RCC 7860 (cell line): Measurements from ENCODE around the gene PIWIL1.

ENCODE experiments used
- DNase-seq: peaks from one replicate; pipeline ENCODE4 v3.0.0-alpha.2; 2015; ENCODE audit warnings: low spot score
- FAIRE-seq: peaks from 2 replicates; lab custom pipeline; 2012; peaks lifted over from hg19 to GRCh38; lab: Jason Lieb, UNC

The PIWIL1 gene

DNA sequence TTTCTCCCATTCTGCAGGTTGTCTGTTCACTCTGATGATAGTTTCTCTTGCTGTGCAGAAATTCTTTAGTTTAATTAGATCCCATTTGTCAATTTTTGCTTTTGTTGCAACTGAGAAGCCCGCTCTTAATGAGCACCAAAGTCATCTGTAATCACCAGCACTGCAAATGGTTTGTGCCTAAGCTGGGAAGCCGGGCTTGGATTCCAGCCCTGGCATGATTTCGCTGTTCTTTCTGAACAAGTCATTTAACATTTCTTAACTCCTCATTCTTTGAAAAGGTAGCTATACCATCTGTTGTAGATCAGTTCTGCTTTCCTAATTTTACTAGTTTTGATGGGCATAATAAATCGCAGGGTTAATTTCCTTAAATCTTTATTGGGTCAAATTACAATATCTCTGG lies 32.1 kb downstream of the PIWIL1 start:
- FAIRE-seq (no peak), DNase-seq (no peak)

DNA sequence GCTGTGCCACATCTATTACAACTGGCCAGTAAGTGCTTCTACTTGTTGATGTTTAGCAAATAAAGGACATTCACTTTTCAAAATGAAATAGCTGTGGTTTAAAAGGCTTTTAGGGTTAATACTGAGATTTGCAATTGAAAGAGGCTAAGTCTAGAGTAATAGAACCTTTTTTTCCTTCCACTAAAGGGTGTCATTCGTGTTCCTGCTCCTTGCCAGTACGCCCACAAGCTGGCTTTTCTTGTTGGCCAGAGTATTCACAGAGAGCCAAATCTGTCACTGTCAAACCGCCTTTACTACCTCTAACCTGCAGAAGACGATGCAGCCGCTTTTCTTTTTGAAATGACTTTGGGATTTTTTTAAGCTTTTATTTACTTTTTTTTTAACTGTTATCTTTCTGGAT lies 33.6 kb downstream of the PIWIL1 start:
- no peak for FAIRE-seq
- DNase-seq, result no peak

DNA sequence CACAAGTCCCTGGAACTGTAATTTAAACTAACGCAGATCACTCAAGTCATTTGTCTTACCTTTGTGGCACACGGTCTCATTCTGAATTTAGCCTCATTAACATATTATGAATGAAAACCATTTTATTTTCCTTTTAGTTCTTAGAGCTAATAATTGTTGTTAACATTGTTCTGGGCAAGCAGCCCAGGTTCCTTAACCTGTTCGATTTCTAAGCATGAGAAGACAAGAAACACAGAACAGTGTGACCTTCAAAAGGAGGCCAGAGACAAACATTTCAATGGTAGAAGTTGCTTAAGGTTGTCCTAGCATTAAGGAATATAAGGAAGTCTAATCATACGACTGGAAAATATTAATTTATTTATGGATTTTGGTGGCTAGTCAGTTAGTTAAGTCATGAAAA lies 35.2 kb downstream of the PIWIL1 start:
- no peak for FAIRE-seq
- no peak for DNase-seq

DNA sequence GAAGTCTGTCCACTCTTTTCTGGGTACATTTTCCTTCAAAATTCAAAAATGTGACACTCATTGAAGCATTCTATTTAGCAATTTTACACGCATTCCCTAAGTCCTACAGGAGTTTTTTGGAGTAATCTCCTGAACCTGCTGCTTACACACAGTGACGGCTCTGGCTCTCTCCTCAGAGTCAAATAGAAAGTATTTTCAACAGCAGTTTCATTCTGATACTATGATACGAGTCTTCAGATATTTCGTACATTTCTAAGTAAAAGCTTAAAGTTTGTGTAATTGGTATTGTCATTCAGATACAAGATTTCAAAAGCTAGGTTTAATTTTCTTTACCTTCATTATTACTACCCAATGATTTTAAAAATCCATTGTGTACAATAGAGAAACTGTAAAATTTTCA lies 36.4 kb downstream of the PIWIL1 start:
- no peak for FAIRE-seq

DNA sequence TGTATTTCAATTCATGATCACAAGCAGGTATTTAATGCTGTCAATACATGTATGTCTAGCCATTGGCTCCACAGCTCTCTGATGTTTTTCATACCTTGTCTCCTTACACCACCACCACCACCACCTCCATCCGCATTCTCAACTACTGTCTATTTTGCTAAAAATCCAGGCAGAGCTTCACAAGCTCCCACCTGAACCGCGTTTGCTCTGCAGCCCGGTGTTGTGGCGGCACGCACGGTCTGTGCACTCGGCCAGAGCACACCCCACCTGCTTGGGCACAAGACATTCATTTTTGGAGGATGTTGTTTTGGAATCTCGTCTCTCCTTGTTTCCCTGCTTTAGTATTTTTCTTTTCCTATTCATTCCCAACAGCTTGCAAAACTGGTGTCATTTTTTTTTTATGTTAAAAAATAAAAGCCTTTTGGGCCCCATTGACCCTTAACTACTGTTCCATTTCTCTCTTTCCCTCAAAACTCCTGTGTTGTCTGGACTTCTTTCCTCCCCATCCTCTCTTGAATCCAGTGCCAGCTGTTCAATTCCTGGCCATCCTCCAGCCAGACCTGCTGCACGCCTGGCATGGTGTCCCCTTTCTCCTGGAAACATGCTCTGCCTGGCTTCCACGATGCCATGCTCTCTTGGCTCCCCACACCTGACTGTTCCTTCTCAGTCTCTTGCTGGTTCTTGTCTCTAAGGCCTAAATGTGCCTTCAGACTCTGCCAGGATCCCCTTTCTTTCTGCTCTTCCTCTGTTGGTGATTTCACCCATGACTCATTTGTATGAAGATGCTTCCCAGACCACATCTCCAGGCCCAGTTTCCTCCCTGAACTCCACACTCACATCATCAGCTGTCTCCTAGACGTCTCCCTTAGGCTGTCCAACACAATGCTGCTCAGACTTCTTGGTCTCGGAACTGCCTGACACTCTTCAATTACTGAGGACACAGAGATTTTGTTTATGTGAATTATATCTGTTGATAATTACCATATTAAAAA lies 37.9 kb downstream of the PIWIL1 start:
- no peak for DNase-seq
- no peak for FAIRE-seq

More for the DNA sequence above, 36.4 kb downstream of the PIWIL1 start:
- no peak for DNase-seq

DNA sequence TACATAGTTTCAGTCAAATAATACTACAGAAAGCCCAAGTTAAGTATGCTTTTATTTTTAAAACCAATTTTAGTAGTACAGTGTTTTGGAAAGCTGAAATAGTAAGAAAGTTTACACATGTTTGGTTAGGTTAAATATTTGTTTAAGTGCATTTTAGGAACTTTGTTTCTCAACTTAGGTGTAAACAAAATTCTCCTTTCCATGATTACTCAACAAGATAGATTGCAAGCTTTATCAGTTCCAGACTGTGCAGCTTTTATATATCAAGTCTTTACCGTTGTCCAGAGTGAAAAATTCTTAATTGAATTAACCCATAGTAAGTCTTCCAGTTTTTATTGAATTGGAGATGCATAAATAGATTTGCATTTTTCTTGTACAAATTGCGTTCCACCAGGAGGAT lies 45.1 kb downstream of the PIWIL1 start:
- DNase-seq, result no peak
- FAIRE-seq, result no peak

DNA sequence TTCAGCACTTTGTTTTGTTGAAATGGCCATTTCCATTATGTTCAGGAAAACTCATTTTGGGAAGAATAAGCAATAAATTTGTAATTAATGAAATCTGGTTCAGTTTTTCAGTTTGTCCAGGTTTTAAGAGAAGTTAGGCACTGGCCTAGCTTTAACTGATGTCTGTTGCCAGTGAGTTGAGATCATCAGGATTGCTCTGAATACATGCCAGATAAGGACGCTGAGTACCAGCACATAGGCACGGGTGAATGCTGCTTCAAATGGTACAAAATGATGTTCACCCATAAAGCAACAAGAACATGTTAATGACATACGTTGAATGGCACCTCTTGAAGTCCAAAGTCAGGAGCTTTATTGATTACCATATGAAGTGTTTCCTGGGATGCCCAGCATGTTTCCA lies 46.5 kb downstream of the PIWIL1 start:
- DNase-seq, result no peak
- no peak for FAIRE-seq

DNA sequence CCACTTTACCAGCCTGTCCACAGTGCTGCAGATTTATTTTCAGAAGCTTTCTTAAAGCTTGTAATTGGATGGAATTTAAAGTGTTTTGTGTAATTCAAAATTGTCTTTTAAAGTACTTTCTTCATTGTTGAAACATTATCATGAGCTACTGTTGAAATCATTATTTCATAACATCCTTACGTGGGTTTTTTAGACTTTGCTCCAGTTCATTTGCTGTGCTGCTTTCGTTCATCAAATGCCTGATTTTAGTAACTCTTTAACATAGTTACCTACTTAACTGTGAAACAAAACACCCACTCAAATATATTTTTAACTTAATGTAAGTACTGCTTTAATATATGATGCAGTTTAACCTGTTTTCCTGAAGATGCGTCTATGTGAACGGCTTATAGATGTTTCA lies 47.5 kb downstream of the PIWIL1 start:
- FAIRE-seq, result no peak
- no peak for DNase-seq

DNA sequence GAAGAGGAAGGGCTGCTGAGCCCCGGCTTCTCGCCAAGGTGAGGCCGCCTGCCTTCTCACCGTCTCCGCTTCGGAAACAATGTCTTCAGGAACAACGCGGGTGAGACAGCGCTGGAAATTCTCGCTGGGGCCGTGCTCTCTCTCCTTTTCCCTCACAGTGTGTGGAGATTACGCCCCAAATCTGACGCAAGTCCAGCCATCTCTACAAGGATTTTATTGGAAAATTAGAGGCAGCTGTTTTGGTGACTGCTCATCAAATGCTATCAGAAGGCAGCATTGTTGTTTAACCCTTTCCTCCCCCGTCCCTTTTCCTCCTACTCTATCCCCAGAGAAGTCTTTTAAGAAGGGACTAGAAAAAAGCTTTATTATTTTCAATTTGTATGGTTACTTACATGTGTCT lies 53.5 kb downstream of the PIWIL1 start:
- DNase-seq (no peak), FAIRE-seq (no peak)

DNA sequence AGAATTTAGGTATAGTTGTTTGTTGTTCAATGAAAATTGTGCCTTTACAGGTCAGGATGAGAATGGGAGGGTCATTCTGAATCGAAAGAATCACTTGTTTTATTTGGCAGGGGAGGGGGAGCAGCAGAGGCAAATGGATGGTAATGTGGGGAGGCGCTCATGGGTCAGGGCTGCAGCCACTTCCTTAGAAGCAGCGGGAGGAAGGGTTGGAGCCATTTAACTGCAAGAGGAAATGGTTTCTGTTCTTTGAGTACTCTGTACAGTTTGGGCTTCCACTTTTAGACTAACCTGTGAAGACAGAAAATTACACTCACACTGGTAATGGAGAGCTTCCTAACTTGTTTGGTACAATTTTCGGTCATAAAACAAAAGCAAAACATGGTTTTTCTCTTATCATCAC lies 57.2 kb downstream of the PIWIL1 start:
- DNase-seq (no peak), FAIRE-seq (no peak)

DNA sequence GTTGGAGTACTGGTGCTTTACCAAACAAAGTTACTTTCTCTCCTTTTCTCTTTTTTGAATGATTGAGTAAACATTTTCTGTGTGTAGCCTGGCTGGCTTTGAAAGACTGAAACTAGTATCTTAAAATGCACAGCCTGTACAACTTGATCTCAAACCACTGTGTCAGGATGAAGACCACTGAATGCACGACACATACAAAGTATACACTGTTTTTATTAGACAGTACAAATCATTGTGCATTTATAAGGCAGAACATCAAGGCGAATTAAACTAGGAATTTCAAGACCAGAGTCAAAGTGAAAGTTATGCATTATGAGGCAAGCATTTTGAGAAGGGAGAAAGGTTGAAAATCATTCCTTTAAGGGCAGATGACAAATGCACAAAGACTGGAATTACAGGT lies 59.0 kb downstream of the PIWIL1 start:
- DNase-seq (no peak), FAIRE-seq (no peak)

DNA sequence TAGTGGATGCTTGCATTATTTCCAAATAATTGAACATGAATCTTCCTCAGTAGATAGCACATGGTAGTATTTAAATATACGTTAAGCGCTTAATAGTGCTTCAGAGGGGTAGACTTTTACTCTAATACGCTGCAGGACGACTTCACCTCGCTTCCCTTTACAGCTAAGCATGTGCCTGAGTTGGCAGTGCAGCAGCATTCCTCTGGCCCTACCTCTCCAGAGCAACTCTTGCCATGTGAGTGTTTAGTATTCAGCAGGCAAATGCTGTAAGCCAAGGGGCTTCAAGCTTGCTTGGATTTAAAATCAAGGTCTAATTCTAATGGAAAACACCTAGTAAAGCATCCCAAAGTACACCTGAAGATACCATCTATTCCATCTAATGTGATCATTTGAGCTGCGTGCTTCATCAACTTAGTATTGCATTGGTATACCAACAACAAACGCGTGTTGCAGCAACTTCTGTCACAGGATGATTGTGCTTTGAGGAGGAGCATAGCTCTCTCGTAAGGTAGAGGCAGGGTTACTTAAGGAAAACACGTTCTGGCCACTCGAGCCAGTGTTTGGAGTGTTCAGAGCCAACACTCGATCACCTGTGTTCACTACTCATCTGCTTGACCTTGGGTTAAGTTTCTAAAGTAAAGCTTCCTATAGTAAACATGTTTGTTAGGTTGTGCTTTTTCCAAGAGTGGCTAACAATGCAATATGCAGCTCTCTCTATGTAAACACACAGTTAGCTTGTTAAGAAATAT lies 60.6 kb downstream of the PIWIL1 start:
- no peak for FAIRE-seq

DNA sequence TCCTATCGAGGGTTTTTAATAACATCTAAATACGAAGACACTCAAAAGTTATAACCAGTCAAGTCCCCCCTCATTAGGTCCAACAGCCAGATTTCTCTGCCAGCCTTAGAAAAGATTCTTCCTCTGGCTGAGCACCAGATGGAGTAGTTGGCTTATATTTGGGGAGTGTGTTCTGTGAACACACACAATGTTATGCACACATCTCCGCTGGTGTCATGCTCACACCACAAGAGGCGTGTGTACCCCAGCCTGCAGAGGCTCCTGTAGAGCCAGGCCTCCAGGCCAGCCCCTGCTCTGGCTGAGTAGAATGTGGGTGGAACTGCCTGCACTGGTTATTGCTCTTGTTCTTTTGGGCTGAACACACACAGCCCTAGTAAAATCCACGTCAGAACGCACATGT lies 64.0 kb downstream of the PIWIL1 start:
- DNase-seq (no peak), FAIRE-seq (no peak)

More for the DNA sequence above, 60.6 kb downstream of the PIWIL1 start:
- DNase-seq, result no peak

DNA sequence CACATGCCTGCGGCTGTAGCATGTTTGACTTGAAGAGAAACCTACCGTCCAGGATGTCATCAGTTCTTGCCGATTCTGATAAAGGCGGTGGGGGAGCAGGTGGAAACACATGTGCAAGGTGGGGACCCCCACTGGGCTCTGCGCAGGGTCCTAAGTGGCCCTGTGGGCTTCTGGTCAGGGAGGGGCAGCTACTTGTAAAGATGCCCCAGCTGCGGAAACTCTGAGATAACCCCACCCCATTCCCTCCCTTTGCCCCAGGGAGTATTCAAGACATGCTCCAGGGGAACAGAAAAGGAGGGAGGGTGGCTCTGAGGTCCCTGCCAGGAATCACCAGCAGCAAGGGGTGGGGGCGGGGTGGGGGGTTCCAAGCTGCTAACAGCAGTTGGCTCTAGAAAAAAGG lies 67.6 kb downstream of the PIWIL1 start:
- DNase-seq (no peak), FAIRE-seq (no peak)

DNA sequence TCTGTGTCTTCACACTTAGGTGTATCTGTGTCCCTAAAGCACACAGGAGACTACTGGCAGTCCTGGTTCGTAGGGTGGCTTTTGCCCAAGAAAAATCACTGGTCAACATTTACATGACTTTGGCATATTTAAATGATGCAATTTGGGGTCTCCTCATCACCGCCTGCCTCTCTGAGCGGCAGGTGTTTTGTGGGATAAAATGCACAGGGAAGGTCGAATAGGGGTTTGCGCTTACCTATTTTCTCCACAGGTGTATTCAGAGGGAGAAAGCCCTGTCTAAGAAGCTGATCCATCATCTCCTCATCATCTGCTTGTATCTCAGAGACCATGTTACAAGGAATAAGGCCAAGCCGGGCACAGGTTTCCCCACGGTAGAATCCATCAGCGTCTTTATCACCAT lies 74.7 kb downstream of the PIWIL1 start:
- DNase-seq (no peak), FAIRE-seq (no peak)

DNA sequence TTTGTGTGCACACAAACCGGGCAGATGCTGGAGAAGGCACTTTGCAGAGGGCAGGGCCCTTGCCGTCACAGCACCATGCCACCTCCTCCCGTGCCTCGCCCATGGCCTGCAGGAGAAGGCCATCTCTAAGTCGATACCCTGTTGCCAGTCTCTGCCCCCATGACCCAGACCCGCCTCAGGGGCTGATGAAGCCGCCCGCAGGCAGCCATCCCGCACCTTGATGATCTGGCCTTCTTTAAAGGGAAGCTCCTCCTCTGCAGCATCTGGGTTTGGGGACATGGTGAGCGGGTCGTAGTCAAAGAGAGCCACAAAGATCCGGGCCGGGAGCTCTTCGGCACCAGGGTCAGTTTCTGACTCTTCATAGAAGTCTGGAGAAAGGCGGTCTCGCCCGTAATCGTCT lies 76.2 kb downstream of the PIWIL1 start:
- no peak for DNase-seq
- no peak for FAIRE-seq

DNA sequence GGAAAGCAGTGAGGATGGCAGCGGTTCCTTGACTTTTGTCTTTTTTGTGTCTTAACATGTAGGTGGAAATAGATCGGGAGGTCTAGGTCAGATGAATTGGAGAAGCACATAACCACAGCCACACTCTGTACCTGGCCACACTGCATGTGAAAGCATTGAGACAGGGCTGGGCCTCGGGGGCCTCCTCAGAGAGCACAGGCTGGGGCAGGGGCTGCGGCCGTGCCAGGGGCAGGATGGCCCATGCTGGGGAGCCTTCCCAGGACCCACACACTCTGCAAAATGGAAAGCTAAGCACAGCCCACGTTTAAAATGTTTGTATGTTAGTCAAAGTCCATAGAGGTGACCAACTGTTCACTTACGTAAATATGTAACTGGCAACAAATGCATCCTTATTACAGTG lies 76.7 kb downstream of the PIWIL1 start:
- no peak for DNase-seq
- no peak for FAIRE-seq

DNA sequence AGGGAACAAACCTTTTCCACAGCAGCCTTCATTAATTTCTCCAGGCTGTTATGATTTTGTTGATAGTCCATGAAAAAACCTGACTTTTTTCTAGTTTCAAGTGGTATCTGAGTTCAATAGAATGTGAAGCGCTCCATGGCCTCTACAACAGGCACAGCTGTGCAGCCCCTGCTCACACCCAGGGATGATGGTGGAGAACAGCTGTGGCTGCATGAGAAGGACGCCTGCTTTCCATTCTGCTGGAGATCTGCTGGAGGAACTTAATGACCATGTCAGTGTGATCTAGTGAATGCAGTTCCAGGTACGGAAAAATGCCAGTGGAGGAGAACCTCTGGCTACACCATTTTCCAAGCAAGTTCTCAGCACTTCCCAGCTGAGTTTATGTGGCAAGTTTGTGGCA lies 80.6 kb downstream of the PIWIL1 start:
- FAIRE-seq, result no peak
- DNase-seq, result no peak

DNA sequence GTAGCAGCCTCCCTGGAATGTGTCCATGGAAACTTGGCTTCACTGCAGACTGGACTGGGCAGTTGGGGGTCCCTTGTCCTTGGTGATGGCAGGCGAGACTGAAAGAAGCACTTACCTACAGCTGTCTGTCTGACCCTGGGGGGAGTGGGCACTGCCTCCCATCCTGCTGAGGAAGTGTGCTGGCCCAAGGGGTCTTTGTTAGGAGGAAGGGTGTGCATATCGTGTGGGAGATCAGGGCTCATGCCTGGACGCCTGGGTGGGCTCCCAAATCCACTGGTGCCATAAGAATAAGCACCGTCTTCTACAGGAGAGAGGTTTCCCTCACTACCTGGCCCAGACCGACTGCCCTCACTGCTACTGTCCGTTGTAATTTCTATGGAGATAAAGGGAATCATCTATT lies 81.4 kb downstream of the PIWIL1 start:
- DNase-seq, result no peak
- no peak for FAIRE-seq

DNA sequence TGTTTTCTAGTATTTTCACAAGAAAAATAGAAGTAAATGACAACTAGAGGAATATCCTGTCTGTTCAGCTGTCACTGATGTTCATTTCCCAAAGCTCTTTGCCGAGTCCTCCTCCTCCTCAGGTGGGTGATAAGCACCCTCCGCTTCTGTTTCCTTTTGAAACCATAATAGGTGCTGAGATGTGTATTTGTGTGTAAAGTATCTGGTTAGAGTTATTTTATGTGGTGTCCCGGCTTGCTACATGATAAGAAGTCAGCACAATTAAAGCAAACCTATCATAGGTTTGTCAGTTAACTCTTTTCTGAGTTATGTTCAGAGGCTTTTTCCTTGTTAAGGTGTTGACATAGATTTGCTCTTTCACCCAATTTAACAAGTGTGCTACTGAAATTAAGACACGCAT lies 82.4 kb downstream of the PIWIL1 start:
- DNase-seq, result no peak
- no peak for FAIRE-seq

DNA sequence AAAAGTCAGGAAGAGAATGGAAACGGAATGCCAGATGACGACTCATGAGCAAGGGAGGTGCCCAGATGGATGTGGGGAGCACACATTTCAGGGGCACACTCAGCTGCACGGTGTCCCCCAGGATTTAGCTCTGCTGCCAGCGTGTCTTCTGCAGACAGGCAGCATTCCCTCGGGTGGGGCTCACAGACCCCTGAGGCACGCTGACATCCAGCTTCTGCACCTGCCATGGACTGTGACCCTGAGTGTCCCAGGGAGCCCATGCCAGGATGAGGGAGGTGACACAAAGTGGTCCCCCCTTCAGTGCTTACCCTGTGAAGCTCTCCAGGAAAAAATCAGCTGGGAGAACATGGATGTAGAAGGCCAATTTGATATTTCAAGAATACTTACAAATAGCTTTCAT lies 84.2 kb downstream of the PIWIL1 start:
- FAIRE-seq (no peak), DNase-seq (no peak)
